HG02970 (cell line): ENCODE measurements around the gene RASSF10.
"Not testable (repeated sequence)": the region's sequence is repeated elsewhere in the genome, so short reads cannot be mapped to it uniquely, and the experiment has no call there.

Experiments
- ATAC-seq: cut with Tn5 transposase; IDR thresholded peaks from one replicate; pipeline ENCODE4 v1.9.1; 2021; ENCODE audit warnings: mild to moderate bottlenecking, moderate library complexity, moderate number of reproducible peaks; ENCODE audit not compliant: unreplicated experiment, low FRiP score

RASSF10 gene

DNA sequence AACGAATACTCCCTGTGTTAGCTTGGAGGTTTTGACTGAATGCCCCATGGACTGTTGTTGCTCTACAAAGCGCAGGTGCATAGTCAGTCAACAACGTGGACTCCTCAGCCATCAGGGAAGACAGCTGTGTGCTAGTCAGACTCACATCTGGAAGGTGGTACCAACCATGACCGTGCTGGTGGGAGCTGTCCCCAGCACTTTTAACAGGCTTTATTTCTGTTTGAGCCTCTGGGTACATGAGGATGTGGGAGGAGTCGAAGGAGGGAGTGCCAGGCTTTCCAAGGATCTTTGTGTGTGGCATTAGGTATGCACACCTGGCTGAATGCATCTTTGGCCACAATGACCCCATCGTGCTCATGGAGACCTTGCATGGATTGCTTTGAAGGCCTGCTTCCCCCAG, 6.6 kb downstream of the RASSF10 start:
- no peak for ATAC-seq

GRCh38 chr11:13016415-13016814, 7.3 kb downstream of the RASSF10 start:
- ATAC-seq = no peak

- ATAC-seq = no peak
Measured at GRCh38 chr11:13019313-13019712, 10.2 kb downstream of the RASSF10 start.

- ATAC-seq = no peak
Measured at GRCh38 chr11:13023423-13023822, 14.3 kb downstream of the RASSF10 start.

DNA sequence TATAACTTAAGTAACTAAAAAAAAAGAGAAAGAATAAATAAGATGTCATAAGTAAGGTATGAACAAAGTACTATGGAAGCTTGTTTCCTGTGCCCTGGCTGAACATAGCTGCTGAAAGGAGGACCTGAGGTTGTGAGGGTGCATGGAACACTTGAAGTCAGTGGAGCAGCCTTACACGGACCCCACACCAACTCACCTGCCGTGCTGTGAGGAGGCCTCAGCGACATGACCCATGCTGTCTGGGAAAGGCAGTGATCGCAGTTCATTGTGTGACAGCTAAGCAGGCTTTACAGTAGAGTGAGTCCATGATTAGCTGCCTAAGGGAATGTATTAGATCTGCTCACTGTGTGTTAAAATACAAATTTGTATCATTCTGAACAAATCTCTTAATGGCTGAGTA, 17.6 kb downstream of the RASSF10 start:
- ATAC-seq = no peak

DNA sequence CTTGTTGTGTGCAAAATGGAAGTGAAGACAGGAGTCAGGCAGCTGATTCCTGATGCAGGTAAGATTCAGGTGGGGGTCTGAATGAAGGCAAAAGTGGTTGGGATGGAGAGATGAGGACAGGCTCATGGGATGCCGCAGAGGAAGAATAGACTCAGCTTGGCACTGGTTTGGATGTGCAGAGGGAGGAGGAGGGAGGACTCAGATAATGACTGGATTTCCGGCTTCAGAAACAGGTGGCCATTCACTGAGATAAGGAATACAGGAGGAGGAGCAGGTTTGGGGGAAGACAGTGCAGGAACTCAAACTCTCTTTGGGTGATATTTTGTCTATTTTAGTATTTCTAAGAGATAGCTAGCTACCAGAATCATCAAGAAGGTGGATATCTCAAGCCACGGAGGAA, 19.2 kb downstream of the RASSF10 start:
- no peak for ATAC-seq

DNA sequence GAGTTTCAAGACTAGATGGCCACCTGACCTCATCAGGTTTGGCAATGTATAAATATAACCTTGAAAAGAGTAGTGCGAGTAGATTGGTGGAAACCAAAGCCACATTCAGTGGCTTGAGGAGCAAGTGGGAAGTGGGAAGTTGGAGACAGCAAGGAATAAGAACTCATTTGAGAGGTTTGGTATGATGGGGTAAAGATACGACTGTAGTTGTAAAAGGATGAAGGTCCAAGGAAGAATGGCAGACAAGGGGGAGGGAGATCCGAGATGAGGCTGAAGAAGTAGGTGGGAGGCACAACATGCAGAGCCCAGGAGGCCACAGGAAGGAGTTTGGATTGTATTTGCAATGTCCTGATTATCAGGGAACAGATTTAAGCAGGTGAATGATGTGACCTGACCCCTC, 20.8 kb downstream of the RASSF10 start:
- no peak for ATAC-seq

DNA sequence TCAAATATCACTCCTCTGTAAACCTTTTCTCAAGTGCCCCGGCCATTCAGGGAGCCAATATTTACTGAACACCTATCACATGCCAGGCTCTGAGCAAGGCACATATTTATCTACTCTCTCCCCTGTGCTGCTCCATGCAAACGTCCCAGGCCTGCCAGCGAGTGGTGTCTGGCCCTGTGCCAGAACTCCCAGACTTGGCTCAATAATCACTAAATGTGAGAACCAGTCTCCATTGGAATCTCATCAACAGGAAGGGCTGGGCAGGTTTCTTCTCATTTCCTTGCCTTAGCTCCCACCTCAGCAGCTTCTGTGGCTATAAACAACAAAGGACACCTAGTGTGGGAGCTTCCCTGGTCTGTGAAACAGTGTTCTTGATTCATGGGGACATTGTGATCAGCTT, 21.7 kb downstream of the RASSF10 start:
- no peak for ATAC-seq

DNA sequence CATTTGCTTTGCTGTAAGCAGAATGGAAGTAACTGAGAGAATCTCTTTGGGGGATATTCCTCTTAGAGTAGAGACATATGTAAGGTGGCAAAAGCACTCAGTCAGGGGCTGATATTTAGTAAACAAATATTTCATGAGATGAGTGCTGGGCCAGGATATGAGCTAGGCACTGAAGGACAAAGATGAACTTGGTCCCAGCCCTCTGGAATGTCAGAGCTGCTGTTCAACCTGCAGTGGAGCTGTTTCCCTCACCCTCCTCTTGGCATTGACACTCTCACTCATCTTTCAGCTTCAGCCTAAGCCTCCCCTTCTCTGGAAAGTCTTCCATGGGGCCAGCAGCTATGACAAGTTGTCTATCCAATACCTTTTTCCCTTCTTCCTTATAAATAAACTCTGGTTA, 22.2 kb downstream of the RASSF10 start:
- ATAC-seq = no peak

GRCh38 chr11:13033760-13034533, 24.8 kb downstream of the RASSF10 start:
- no peak for ATAC-seq

DNA sequence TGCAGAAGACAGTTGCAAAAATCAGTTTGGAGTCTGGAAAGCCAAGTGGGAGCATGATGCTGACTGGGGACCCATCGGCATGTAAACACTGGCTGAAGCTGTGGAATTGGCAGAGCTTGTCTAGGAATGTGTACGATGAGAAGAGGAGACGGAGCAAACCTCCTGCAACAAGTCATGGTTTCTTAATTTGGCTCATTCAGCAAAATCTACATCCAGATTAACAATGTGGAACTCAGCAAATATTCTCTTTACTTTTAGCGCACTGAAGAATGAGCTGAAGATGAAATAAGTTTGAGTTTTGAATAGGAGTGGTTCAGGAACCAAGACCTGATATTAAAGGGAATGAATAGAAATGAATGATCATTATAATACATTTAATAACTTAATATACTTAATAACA, 26.6 kb downstream of the RASSF10 start:
- no peak for ATAC-seq

- ATAC-seq = no peak
Measured at GRCh38 chr11:13036235-13036634, 27.1 kb downstream of the RASSF10 start.

DNA sequence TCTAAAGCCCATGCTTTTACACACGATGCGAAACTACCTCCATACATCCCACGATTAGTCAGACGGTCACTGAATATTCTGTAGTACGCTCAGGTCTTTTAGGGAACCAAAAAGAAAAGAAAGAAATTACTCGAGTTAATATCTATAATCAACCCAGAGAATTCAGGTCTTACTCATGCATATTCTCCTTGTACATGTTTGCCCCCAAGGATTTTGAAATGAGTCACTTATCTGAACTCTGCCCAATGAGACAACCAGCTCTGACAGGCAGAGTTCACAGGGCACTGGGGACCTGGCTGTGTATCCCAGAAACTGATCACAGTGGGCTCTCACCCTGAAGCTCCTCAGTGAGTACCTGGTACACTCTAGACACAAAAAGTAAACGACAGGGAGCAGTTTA, 29.2 kb downstream of the RASSF10 start:
- ATAC-seq = no peak

GRCh38 chr11:13039126-13039525, 30.0 kb downstream of the RASSF10 start:
- no peak for ATAC-seq

DNA sequence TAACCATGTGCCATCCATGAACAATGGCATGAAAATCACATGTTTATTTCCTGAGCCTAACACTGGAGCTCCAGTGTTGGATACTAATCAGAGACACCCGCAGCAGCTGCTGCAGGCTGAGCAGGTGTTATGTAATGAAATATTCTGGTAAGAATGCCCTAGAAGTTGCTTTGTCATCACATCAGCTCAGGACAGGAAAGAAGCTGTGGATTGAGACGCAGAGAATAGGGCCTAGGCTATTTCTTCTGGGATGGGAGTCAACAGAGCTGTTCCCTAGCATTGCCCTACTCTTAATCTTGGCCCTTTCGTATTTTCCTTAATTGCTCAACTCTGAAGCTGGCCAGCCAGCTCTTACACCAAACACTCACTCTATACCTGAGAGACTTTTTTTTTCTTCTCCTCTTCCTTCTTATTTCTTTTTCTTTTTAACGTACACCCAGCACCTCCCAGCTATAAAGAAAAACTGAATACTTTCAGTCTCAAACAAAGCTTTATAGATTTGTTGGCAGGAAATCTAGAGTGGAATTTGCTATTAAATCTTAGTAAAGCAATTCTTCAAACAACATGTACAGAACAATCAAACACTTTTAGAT, 31.9 kb downstream of the RASSF10 start:
- ATAC-seq = no peak

DNA sequence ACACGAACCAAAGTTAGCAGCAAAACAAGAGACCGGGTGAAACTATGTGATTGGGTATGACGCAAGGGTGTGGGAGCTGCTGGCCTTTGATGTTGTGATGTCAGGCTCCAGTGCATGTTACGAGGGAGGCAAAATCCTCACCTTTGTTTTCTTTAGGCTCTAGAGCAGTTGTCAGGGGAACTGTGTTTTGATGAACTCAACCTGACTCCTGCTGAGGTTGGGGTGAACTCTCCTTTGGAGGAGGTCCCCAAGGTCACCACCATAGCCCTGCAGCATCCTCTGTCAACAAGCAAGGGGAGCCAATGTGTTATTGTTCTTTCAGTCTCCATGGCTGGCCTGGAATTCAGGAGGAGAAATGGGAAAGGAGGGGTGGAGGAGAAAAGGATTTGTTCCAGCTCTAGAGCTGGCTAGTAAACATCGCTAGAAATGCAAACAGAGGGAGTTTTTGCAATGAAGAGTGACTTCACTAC, 33.8 kb downstream of the RASSF10 start:
- no peak for ATAC-seq

DNA sequence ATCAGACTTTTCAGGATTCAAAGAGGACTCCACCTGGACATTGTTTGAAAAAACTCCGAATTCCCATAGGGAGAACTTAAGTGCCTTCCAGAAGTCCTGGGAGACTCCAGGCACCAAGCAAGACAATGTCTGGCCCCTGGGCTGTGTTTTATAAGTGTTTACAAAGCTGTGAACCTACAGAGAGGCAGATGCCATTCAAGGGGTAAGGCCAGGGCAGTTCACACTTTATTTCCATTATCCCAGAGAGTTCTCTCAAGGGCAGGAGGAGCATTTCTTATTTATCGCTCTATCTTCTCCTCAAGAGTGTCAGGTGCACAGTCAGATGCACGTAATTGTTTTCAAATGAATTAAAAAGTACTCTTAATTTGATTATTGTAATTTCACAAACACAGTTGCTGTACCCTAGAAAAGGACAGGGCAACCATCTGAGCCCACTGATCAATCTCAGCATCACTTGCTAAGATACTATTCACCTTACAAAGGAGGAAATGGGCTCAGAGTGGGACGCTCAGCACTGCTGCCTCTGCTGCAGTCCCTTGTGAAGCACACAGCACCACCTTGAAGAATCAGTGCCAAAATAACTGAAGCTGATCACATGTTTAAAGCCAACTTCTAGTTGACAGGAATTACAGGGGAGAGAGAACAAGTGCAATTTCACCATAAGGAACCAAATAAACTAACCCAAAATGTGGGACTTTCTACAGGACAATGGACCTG, 35.0 kb downstream of the RASSF10 start:
- ATAC-seq = no peak

DNA sequence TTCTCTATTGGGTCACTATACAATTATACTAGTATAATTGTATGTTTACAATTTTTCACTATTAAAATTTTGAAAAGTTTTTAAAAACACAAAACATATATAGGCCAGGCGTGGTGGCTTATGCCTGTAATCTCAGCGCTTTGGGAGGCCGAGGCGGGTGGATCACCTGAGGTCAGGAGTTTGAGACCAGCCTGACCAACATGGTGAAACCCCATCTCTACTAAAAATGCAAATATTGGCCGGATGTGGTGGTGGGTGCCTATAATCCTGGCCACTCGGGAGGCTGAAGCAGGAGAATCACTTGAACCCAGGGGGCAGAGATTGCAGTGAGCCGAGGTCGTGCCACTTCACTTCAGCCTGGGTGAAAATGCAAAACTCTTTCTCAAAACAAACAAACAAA, 36.0 kb downstream of the RASSF10 start:
- ATAC-seq = not testable (repeated sequence)

- no peak for ATAC-seq
Measured at GRCh38 chr11:13045734-13046133, 36.6 kb downstream of the RASSF10 start.

DNA sequence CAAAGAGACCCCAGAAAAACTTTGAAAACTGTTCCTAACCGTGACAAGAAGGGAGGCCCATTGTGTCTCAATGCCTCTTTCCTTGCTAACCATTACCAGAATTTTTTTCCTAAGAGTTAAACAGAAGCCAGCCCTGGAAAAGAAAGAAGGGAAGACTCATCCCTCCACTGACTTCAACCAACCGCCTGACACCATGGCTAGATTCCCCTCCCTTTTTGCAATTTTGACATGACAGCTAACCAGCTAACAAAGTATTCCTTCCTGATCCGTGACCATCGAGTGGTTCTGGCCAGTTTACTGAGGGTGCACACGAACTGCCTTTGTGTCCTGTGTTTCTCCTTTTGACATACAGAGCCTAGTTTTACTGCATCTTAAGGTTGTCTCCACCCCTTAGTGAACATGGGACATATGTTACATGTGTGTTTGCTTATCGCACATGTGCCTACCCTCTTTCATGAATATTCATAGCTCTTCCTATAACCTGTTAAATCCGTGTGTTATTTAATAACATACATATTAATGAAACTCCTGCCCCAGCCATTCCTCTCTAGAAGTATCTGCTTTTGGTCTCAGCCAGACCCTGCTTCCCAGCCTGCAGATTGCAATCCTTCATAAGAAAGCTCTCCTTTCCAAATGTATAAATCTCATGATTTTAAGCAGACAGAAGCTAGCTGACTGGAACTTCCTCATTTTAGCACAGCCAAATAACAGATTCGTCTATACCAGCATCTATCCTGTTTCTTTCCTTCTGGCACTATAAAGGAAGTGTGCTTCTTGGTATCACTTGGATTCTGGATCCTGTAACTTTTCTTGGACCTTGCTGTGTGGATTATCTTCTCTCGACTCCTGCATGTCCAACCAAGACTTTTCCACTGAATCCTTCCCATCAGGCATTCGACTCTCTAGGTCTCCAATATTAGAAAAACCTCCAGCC, 37.8 kb downstream of the RASSF10 start:
- ATAC-seq = no peak

DNA sequence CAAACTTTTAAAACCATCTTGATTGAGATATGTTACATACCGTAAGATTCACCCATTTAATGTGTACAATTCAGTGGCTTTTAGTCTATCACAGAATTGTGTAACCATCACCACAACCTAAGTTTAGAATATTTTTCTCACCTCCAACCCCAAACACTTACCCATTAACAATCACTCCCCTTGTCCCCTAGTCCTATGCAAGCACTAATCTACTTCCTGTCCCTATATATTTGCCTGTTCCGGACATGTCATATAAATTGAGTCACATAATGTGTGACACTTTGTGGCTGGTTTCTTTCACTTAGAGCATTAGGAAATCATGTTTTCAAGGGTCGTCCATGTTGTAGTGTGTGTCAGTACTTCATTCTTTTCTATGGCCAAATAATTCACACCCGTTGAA, 38.8 kb downstream of the RASSF10 start:
- no peak for ATAC-seq
